SK-N-SH treated with all-trans-retinoic acid at 6 μM for 48 hours (cell line): ENCODE measurements around the gene EWSR1.

ENCODE experiments used
- ATAC-seq: fragments of 200-7000 bp; cut with Tn5 transposase; 3 replicates; pipeline ENCODE4 v1.9.1; 2020; ENCODE audit warnings: mild to moderate bottlenecking, moderate library complexity
- ARNTL ChIP-seq: fragments of 450-650 bp; formaldehyde crosslinking; IDR thresholded peaks from 2 replicates; pipeline ENCODE4 v1.5.0; 2020; ENCODE audit warnings: low read depth, mild to moderate bottlenecking, moderate library complexity, borderline replicate concordance
- BACH2 ChIP-seq: fragments of 250-450 bp; sonication (Bioruptor Pico); IDR thresholded peaks from 2 replicates; pipeline ENCODE4 v1.9.0; 2021; ENCODE audit warnings: mild to moderate bottlenecking, borderline replicate concordance
- CREB5 ChIP-seq: fragments of 250-450 bp; sonication (Bioruptor Pico); IDR thresholded peaks from 2 replicates; pipeline ENCODE4 v1.5.1; 2020; ENCODE audit warnings: low read depth, mild to moderate bottlenecking, moderate library complexity
- CSDC2 ChIP-seq: fragments of 250-450 bp; sonication (Bioruptor Pico); IDR thresholded peaks from 2 replicates; pipeline ENCODE4 v1.5.0; 2020; ENCODE audit warnings: mild to moderate bottlenecking, moderate library complexity
- ESRRG ChIP-seq: fragments of 250-450 bp; sonication (Bioruptor Pico); IDR thresholded peaks from 2 replicates; pipeline ENCODE4 v1.6.1; 2021; ENCODE audit warnings: mild to moderate bottlenecking
- ISL1 ChIP-seq: fragments of 250-450 bp; sonication (Bioruptor Pico); IDR thresholded peaks from 2 replicates; pipeline ENCODE4 v2.1.2; 2022; ENCODE audit warnings: mild to moderate bottlenecking, moderate library complexity
- OSR1 ChIP-seq: fragments of 250-450 bp; sonication (Bioruptor Pico); IDR thresholded peaks from 2 replicates; pipeline ENCODE4 v1.8.0; 2022; ENCODE audit warnings: moderate library complexity, mild to moderate bottlenecking, inconsistent platforms
- PATZ1 ChIP-seq: fragments of 250-450 bp; sonication (Bioruptor Pico); IDR thresholded peaks from 2 replicates; pipeline ENCODE4 v1.8.0; 2020; ENCODE audit warnings: mild to moderate bottlenecking, moderate library complexity, borderline replicate concordance
- POU6F1 ChIP-seq: fragments of 250-450 bp; sonication (Bioruptor Pico); IDR thresholded peaks from 2 replicates; pipeline ENCODE4 v1.8.0; 2021; ENCODE audit warnings: low read depth, mild to moderate bottlenecking, moderate library complexity, borderline replicate concordance
- PPARA ChIP-seq: fragments of 250-450 bp; sonication (Bioruptor Pico); IDR thresholded peaks from 2 replicates; pipeline ENCODE4 v1.5.0; 2020; ENCODE audit warnings: mild to moderate bottlenecking, borderline replicate concordance
- SNAI2 ChIP-seq: fragments of 250-450 bp; sonication (Bioruptor Pico); IDR thresholded peaks from 2 replicates; pipeline ENCODE4 v1.5.0; 2020; ENCODE audit warnings: mild to moderate bottlenecking, moderate library complexity
- TCF4 ChIP-seq: fragments of 250-450 bp; sonication (Bioruptor Pico); IDR thresholded peaks from 2 replicates; pipeline ENCODE4 v1.8.0; 2021; ENCODE audit warnings: mild to moderate bottlenecking, moderate library complexity, borderline replicate concordance
- TOX ChIP-seq: fragments of 250-450 bp; sonication (Bioruptor Pico); IDR thresholded peaks from 2 replicates; pipeline ENCODE4 v1.8.0; 2021; ENCODE audit warnings: mild to moderate bottlenecking, moderate library complexity, borderline replicate concordance
- ZC3H10 ChIP-seq: fragments of 250-450 bp; sonication (Bioruptor Pico); IDR thresholded peaks from 2 replicates; pipeline ENCODE4 v1.5.1; 2021; ENCODE audit warnings: mild to moderate bottlenecking, moderate library complexity
- ZFP3 ChIP-seq: fragments of 250-450 bp; sonication (Bioruptor Pico); IDR thresholded peaks from 2 replicates; pipeline ENCODE4 v1.5.0; 2020; ENCODE audit warnings: mild to moderate bottlenecking, moderate library complexity
- ZFP30 ChIP-seq: fragments of 450-650 bp; formaldehyde crosslinking; IDR thresholded peaks from 2 replicates; pipeline ENCODE4 v1.5.0; 2022; ENCODE audit warnings: mild to moderate bottlenecking, moderate library complexity
- ZNF565 ChIP-seq: fragments of 450-650 bp; formaldehyde crosslinking; conservative IDR thresholded peaks from 2 replicates; pipeline ENCODE4 v1.5.0; 2020; ENCODE audit warnings: low read depth, mild to moderate bottlenecking, moderate library complexity
- ZNF70 ChIP-seq: fragments of 450-650 bp; formaldehyde crosslinking; IDR thresholded peaks from 2 replicates; pipeline ENCODE4 v1.5.0; 2020; ENCODE audit warnings: mild to moderate bottlenecking, moderate library complexity
- TF ChIP-seq, protein P1 (sequence below): fragments of 250-450 bp; sonication (Bioruptor Pico); IDR thresholded peaks from 2 replicates; pipeline ENCODE4 v1.5.1; 2021; ENCODE audit warnings: mild to moderate bottlenecking, moderate library complexity
- TF ChIP-seq, protein P2 (sequence below): fragments of 250-450 bp; sonication (Bioruptor Pico); IDR thresholded peaks from 2 replicates; pipeline ENCODE4 v1.5.0; 2020; ENCODE audit warnings: mild to moderate bottlenecking, moderate library complexity

The EWSR1 gene

DNA sequence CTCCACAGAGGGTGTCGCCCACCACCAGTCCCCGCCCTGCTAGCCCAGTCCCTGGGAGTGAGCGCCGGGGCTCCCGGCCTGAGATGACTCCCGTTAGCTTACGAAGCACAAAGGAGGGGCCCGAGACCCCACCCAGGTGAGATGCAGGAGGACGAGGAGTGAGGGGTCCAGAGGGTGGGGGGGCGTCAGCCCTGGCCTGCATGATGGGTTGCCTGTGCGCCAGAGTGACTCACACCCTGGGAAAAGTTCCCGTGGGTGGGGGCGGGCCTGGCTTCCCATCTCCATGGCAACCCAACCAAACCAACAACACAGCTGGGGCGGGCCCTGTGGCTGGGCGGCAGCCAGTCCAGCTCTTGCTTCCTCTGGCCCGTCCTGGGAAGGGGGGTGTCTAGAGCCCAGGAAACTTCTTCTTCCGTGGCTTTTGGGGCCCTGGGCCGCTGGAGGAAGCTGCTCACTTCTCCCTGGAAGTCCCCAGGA lies 42.8 kb downstream of the EWSR1 start:
- no peak for TF ChIP-seq CREB5 (CRISPR knock-in tag)
- no peak for TF ChIP-seq BACH2 (CRISPR knock-in tag)
- TF ChIP-seq ARNTL, result no peak
- no peak for TF ChIP-seq ISL1
- peak; percentile 38; the same call in 1 of the 2 replicates for TF ChIP-seq PATZ1 (CRISPR knock-in tag)
- ATAC-seq, result peak; percentile 71

- no peak for TF ChIP-seq ZFP30 (CRISPR knock-in tag)
- no peak for TF ChIP-seq ZC3H10
- TF ChIP-seq ZNF565 (CRISPR knock-in tag), result no peak
- TF ChIP-seq, protein P1, sequence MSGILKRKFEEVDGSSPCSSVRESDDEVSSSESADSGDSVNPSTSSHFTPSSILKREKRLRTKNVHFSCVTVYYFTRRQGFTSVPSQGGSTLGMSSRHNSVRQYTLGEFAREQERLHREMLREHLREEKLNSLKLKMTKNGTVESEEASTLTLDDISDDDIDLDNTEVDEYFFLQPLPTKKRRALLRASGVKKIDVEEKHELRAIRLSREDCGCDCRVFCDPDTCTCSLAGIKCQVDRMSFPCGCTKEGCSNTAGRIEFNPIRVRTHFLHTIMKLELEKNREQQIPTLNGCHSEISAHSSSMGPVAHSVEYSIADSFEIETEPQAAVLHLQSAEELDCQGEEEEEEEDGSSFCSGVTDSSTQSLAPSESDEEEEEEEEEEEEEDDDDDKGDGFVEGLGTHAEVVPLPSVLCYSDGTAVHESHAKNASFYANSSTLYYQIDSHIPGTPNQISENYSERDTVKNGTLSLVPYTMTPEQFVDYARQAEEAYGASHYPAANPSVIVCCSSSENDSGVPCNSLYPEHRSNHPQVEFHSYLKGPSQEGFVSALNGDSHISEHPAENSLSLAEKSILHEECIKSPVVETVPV (CRISPR knock-in tag), result no peak
- no peak for TF ChIP-seq TOX
- no peak for TF ChIP-seq SNAI2 (CRISPR knock-in tag)
- TF ChIP-seq PPARA (CRISPR knock-in tag), result no peak
- TF ChIP-seq CREB5 (CRISPR knock-in tag), result no peak
- no peak for TF ChIP-seq OSR1 (CRISPR knock-in tag)
- TF ChIP-seq ISL1, result no peak
- TF ChIP-seq PATZ1 (CRISPR knock-in tag), result no peak
- no peak for TF ChIP-seq CSDC2
- no peak for TF ChIP-seq POU6F1 (CRISPR knock-in tag)
- TF ChIP-seq ESRRG, result no peak
- TF ChIP-seq ZNF70 (CRISPR knock-in tag), result no peak
- TF ChIP-seq ZFP3 (CRISPR knock-in tag), result no peak
- no peak for TF ChIP-seq TCF4 (CRISPR knock-in tag)
- TF ChIP-seq ARNTL, result no peak
- TF ChIP-seq, protein P2, sequence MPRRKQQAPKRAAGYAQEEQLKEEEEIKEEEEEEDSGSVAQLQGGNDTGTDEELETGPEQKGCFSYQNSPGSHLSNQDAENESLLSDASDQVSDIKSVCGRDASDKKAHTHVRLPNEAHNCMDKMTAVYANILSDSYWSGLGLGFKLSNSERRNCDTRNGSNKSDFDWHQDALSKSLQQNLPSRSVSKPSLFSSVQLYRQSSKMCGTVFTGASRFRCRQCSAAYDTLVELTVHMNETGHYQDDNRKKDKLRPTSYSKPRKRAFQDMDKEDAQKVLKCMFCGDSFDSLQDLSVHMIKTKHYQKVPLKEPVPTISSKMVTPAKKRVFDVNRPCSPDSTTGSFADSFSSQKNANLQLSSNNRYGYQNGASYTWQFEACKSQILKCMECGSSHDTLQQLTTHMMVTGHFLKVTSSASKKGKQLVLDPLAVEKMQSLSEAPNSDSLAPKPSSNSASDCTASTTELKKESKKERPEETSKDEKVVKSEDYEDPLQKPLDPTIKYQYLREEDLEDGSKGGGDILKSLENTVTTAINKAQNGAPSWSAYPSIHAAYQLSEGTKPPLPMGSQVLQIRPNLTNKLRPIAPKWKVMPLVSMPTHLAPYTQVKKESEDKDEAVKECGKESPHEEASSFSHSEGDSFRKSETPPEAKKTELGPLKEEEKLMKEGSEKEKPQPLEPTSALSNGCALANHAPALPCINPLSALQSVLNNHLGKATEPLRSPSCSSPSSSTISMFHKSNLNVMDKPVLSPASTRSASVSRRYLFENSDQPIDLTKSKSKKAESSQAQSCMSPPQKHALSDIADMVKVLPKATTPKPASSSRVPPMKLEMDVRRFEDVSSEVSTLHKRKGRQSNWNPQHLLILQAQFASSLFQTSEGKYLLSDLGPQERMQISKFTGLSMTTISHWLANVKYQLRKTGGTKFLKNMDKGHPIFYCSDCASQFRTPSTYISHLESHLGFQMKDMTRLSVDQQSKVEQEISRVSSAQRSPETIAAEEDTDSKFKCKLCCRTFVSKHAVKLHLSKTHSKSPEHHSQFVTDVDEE (CRISPR knock-in tag), result no peak
- TF ChIP-seq BACH2 (CRISPR knock-in tag), result no peak
- TF ChIP-seq, all 23 proteins: peak for 0
- no peak for ATAC-seq
These were observed 43.6 kb downstream of the EWSR1 start for GRCh38 chr22:29311464-29312217.
